Activated CD4-positive, alpha-beta T cell treated with anti-CD3 and anti-CD28 coated beads, Interleukin-2, amount 50 U/mL, for 48 hours (primary cell): ENCODE results near the gene OTUD1.

Source experiments
- DNase-seq, 2 experiments: peaks; one replicate each; pipeline ENCODE4 v3.0.0-alpha.2; 2020

OTUD1 gene

GRCh38 chr10:23472181-23472580, 33.3 kb downstream of the OTUD1 start:
- DNase-seq, result no peak

DNA sequence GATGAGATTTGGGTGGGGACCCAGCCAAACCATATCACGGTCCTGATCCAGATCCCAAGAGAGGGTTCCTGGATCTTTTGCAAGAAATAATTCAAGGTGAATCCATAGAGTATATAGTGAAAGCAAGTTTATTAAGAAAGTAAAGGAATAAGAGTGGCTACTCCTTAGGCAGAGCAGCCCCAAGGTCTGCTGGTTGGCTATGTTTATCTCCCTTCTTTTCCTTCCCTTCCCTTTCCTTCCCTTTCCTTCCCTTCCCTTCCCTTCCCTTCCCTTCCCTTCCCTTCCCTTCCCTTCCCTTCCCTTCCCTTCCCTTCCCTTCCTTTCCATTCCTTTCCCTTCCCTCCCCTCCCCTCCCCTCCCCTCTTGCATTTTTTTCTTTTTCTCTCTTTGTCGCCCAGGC, 35.2 kb downstream of the OTUD1 start:
- DNase-seq, result no peak

- DNase-seq, result no peak
Observed at GRCh38 chr10:23474626-23475025, 35.8 kb downstream of the OTUD1 start.

DNA sequence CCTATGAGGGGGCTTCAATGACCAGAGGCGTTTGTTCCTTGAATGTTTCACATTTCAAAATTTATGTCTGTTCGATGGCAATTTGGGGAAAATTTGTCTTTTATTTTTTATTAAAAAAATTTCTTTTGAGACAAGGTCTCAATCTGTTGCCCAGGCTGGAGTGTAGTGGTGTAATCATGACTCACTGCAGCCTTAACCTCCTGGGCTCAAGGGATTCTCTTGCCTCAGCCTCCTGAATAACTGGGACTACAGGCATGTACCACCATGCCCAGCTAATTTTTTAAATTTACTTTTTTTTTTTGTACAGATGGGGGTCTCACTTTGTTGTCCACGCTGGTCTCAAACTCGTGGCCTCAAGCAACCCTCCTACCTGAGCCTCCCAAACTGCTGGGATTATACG, 39.7 kb downstream of the OTUD1 start:
- DNase-seq, result no peak

- DNase-seq, result no peak
Observed at GRCh38 chr10:23479798-23480473, 41.1 kb downstream of the OTUD1 start.

- no peak for DNase-seq
Observed at GRCh38 chr10:23481363-23481961, 42.6 kb downstream of the OTUD1 start.

GRCh38 chr10:23490115-23490514, 51.2 kb downstream of the OTUD1 start:
- no peak for DNase-seq
